HS-27A (cell line): Measurements from ENCODE around the gene ARHGEF39.
A peak's percentile ranks its signal among the peaks of the same experiment; 100 is the strongest.

Source experiments
- DNase-seq: peaks from one replicate; pipeline ENCODE4 v3.0.0-alpha.2; 2012; ENCODE audit warnings: low read depth, missing footprints

The ARHGEF39 gene

DNA sequence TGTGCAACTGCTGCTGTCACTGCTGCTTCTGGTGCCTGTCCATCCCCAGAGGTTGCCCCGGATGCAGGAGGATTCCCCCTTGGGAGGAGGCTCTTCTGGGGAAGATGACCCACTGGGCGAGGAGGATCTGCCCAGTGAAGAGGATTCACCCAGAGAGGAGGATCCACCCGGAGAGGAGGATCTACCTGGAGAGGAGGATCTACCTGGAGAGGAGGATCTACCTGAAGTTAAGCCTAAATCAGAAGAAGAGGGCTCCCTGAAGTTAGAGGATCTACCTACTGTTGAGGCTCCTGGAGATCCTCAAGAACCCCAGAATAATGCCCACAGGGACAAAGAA is 9.0 kb upstream of the ARHGEF39 start:
- no peak for DNase-seq

DNA sequence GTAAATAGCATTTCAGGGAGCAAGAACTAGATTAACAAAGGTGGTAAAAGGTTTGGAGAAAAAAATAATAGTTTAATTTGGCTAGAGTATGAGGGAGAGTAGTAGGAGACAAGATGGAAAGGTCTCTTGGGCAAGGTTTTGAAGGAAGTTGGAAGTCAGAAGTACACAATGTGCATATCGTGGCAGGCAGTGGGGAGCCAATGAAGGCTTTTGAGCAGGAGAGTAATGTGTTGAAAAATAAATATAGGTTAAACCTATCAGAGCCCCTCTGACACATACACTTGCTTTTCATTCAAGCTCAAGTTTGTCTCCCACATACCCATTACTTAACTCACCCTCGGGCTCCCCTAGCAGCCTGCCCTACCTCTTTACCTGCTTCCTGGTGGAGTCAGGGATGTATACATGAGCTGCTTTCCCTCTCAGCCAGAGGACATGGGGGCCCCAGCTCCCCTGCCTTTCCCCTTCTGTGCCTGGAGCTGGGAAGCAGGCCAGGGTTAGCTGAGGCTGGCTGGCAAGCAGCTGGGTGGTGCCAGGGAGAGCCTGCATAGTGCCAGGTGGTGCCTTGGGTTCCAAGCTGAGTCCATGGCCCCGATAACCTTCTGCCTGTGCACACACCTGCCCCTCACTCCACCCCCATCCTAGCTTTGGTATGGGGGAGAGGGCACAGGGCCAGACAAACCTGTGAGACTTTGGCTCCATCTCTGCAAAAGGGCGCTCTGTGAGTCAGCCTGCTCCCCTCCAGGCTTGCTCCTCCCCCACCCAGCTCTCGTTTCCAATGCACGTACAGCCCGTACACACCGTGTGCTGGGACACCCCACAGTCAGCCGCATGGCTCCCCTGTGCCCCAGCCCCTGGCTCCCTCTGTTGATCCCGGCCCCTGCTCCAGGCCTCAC is 8.4 kb upstream of the ARHGEF39 start, which contains the start of gene CA9:
Gene CA9 (plus strand): TSS at position 797 of the 893 bp plus-strand sequence. CDS start 32 bp downstream, at position 829.
- DNase-seq, result no peak

- DNase-seq, result no peak
Measured at GRCh38 chr9:35669331-35670145, 4.5 kb upstream of the ARHGEF39 start.

DNA sequence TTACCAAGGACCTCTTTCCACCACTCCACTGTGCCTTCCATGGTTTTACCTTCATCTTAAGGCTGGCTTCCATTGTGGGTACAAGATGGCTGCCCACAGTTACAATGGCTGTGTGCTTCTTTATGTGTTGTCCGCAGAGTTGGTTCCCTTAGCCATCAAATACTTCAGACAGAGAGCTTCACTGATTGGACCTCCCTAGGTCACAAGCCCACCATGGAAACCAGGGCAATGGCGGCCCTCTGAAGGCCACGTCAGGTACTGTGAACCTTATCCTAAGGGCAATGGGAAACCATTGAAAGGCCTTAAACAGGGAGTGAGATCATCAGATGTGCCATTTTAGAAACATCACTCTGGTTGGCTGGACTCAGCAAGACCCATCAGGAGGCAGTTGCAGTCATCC is 2.9 kb upstream of the ARHGEF39 start:
- DNase-seq, result no peak

- no peak for DNase-seq
Measured at GRCh38 chr9:35666549-35666948, 1.6 kb upstream of the ARHGEF39 start.

DNA sequence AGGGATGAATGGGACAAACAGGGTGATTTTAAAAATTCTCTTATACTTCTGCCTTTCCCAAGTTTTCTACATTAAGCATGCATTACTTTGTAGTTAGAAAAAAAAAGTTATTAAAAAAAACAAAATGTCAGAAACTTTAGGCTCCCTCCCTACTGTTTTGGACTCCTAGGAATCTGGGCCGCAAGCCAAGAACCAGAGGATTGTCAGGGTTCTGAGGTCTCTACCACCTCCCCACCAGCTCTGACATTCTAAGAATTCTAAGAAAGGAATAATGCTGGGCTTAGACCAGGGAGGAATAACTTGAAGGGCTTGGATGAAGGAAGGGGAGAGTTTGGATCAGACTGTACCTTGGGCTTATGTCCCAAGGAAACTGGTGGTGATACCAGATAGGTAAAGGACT is 1.1 kb upstream of the ARHGEF39 start:
- no peak for DNase-seq

DNA sequence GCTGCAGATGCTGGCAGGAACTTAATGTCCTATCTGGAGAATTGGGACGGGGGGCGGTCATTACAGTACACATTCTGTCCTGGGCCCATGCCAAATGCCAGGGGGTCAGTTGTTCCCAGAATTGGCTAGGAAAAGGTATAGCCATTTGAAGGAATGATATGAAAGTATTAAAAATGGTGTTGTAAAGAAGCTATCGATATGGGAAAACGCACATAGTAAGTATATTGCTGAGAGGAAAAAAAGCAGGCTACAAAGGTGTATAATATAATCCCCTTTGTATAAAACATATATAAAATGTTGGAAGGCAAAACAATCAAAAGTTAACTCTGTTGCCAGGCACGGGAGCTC is 450 bp upstream of the ARHGEF39 start:
- no peak for DNase-seq

DNA sequence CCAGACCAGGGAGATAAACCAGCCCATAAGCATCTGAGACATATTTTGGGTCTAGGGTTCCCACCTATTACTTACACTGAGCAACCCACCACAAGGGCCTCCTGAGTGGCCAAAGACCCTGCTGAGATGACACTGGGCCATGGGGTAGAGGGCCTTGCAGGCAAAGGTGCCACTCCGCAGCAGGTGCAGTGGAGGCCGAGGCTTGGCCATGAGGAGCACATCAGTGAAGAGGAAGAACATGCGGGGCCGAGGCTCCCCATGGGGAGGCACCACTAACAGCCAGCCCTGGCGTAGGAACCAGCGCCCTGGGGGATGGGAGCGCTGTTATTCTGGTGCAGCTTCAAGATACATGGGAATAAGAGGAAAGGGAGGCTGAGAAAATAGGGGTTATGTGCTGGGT is 2.6 kb downstream of the ARHGEF39 start:
- no peak for DNase-seq

DNA sequence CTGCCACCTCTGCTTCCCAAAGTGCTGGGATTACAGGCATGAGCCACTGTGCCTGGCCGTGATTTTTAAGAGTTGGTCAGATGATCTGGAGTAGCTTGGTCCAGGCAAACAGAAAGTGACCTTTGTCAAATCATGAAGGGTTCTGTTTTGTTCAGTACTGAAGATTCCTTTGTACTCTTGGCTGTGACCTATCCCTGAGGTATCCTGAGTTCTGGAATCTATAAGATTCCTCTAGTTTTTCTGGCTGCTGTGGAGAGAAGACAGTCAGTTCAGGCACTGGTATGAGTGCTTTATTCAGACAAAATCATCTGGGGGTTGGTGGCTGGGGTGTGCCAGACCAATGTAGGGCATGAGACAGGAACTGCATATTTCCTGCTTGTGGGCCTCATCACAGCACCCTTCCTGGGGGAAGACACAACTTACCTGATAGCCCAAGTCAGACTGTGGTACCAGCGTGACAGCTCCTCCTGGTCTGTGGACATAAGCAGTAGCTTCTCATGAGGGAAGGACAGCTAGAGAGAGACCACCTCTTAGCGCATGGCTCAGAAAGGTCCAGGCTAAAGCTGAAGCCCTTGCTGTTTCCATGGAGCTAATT is 3.1 kb downstream of the ARHGEF39 start:
- DNase-seq, result no peak

DNA sequence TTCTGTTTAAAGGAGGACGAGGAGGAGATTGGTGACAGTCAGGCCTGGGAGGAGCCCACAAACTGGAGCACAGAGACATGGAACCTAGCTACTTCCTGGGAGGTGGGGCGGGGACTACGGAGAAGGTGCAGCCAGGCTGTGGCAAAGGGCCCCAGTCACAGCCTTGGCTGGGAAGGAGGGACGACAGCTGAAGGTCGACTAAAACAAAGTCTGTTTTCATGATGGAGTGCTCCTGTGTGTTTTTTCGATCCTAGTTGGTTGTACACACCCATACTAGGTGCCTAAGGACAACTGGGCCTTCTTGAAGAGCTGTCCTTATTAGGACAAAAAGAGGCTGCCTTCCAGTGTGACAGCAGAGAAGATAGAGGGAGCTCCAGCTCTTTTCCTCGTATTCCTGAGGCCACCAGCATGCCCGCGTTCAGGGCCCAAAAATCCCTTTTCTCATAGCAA is 4.0 kb downstream of the ARHGEF39 start:
- no peak for DNase-seq

DNA sequence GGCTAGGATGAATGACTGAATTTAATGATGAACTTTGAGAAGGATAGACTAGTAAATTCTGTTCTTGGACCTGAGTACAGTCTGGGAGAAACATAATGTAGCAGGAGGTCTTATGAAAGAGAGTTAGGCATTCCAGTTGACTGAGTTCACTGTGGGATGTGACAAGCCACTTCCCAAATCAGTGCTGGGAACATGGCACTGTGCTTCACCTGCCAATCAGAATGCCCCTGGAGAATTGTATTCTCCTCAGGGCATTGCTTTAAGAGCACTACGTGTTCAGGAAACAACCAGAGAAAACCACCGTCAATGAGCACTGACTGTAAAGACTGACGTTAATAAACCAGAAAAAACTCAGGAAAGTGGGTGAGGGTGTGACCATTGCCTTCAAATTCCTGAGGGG is 5.7 kb downstream of the ARHGEF39 start:
- DNase-seq, result no peak

DNA sequence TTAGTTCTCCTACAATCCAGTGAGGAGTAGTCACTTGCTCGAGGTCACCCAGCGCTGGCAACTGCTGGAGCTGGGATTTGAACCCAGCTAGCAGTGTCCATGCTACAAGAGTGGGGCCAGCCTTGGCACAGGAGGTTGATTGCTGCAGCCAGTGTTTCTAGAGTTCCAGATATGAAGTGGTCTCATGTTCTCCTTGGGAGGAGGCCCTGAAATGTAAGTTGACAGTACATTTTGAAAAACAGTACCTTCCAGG is 6.1 kb downstream of the ARHGEF39 start:
- DNase-seq, result no peak

DNA sequence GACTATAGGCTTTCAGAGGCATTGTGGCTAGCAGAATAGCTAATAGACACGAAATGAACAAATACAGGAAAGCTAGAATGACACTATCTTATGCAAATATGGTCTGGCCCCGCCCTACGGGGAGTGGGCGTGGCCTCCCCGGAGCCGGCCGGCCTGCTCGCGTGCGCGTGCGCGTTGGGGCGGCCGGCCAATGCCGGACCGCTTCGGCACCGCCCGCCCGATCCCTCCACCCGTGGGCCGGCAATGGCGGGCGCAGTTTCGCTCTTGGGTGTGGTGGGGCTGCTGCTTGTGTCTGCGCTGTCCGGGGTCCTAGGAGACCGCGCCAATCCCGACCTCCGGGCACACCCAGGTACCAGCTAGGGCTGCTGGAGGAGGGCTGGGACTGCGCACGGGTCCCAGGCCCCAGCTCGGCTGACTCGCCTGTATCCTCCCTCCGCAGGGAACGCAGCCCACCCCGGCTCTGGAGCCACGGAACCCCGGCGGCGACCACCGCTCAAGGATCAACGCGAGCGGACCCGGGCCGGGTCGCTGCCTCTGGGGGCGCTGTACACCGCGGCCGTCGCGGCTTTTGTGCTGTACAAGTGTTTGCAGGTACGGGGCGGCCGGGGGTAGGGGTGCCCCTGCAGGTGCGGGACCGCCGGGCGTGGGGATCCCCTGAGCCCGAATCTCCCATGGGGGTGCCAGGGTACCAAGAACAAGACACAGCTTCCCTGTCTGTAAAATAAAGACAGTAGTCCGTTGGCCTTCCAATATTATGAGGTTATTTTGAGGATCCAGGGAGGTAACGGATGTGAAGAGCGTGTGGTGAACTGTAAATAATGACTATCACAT is 6.6 kb downstream of the ARHGEF39 start, which contains the start of gene CCDC107:
Gene CCDC107 (plus strand): TSS at position 156 of the 831 bp plus-strand sequence. CDS start 88 bp downstream, at position 244.
- no peak for DNase-seq

DNA sequence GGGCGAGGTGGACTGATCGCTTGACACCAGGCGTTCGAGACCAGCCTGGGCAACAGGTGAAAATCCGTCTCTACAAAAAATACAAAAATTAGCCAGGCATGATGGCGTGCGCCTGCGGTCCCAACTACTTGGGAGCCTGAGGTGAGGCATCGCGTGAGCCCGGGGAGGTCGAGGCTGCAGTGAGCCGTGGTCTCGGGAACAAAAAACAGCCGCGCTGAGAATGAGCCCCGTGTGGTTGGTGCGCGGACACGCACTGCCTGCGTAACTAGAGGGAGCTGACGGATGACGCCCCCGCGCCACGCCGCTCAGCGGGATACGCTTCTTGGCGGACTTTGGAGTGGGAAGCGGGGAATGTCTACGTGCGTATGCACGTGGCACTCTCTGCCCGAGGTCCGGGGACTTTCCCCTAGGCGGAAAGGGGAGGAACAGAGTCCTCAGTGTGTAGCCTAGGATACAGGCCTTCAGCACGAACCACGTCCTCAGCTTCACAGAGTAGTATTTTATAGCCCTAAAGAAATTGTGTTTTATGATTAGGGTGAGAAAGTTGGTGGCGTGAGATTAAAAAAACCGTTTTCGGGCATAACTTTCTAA is 7.4 kb downstream of the ARHGEF39 start, which contains the start of gene RMRP:
Gene RMRP (minus strand): TSS at position 474 of the 591 bp plus-strand sequence.
- DNase-seq, result peak; percentile 96

DNA sequence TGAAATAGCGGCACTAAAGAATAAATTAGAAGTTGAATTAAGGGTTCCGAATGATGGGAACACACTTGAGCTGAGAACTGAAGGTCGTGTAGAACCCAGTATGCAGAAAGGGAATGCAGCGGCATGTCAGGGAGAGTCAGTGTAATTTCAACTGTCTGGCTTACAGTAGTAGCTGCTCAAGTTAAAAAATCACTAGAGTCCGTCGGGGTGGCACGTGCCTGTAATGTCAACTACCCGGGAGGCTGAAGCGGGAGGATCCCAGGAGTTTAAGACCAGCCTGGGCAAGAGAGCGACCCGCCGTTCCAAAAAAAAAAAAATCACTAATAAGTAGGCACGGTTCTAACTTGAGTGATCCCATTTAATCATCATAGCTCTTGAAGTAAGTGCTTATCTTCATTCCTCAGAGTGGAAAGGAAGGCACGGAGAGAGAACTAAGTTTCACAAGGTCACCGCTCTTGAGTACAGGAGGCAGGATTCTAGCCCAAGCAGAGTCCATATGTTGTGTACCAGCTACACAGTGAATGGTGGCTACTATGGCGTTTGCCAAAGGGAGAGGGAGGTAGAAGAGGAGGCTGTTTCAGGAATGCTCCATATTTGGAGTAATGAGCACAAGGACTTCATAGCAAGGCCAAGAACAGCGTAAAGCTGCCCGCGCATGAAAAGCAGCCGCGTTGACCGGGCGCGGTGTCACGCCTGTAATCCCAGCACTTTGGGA is 8.0 kb downstream of the ARHGEF39 start:
- DNase-seq, result no peak

GRCh38 chr9:35656348-35656747 is 8.6 kb downstream of the ARHGEF39 start:
- DNase-seq, result no peak

DNA sequence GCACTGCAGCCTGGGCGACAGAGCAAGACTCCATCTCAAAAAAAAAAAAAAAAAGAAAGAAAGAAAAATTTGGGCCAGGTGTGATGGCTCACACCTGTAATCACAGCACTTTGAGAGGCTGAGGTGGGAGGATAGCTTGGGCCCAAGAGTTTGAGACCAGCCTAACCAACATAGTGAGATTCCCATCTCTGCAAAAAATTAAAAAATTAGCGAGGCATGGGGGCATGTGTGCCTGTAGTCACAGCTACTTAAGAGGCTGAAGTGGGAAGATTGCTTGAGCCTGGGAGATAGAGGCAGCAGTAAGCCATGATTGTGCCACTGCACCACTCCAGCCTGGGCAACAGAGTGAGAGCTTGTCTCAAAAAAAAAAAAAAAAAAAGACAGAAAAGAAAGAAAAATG is 11.4 kb downstream of the ARHGEF39 start:
- DNase-seq, result no peak

GRCh38 chr9:35652829-35653209 is 12.2 kb downstream of the ARHGEF39 start:
- no peak for DNase-seq

DNA sequence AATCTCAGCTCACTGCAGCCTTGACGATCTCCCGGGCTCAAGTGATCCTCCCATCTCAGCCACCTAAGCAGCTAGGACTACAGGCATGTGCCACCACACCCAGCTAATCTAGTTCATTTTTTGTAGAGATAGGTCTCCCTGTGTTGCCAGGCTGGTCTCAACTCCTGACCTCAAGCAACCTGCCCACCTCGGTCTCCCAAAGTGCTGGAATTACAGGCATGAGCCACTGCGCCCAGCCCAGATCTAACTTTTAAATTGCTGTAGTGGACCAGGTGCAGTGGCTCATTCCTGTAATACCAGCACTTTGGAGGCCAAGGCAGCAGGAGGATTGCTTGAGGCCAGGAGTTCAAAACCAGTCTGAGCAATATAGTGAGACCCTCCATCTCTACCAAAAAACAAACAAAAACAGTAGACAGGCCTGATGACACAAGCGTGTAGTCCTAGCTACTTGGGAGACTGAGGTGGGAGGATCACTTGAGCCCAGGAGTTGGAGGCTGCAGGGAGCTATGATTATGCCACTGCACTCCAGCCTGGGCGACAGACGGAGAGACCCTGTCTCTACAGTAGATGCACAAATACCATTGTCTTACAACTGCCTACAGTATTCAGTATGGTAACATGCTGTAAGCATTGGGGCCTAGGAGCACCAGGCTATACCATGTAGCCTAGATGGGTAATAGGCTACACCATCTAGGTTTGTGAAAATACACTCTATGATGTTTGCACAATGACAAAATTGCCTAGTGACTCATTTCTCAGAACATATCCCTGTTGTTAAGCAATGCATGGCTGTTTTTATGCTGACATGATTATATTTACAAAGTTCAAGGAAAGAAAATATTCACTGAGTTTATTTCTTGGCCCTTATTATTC is 12.8 kb downstream of the ARHGEF39 start:
- no peak for DNase-seq
